ENCODE results near the gene CRACR2A.

The CRACR2A gene

GRCh38 chr12:3752741-3753486 lies at the start of gene CRACR2A:
CRACR2A (minus strand) TSS chr12:3753109; CDS start chr12:3696999, 56,110 bp downstream.
- no peak for DNase-seq (ENCODE audit: low read depth)

DNA sequence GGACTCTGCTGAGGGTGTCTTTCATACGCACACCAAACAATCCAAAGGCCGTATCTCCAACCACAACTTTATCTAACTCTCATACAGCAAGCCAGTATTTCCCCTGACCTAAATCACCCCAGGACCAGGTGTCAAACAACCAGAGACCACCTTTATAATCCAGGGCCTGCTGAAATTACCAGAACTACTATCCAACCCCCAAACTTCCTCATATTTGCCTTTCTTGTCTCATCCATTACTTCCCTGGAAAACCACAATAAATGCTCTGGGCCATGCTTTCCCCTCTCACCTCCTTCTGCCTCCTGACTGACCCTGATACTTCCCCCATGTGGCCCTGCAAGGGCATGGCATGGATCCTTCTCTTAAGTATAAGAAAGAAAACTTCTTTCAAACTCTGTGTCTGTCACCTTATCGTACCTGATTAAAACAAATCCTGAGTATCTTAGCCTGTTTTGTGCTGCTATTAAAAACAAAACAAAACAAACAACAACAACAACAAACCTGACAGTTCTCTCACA lies 44.7 kb upstream of the CRACR2A start:
- no peak for DNase-seq (ENCODE audit: low read depth)

DNA sequence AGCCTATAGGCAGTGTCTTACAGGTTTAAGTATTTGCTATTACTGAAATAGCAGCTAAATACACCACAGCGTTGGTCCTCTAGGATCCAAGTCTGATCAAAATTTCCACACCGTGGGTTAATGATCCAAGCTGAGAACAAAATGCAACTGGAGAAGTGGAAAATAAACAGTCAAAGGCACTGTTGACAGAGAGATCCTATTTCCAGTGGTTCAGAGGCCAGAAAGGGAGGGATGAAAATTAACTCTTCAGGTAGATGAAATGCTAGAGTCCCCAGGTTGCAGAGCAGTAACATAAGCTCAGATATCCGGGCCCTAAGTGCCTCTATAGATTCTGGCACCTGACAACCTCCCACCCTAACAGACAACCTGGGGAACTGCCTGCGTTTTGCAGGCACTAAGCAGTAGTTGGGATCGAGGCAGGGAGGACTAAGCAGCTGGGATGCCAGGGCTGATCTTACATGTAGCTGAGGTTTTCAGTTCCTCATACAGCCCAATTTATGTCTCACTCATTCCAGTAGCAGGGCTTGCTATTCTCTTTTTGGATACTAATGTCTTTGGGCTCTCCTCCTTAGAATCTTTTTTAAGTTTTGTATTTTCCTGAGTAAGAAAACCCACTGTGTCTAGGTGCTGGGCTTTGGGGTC lies 42.7 kb upstream of the CRACR2A start:
- DNase-seq (ENCODE audit: low read depth) = no peak

GRCh38 chr12:3795066-3795465 lies 42.2 kb upstream of the CRACR2A start:
- no peak for DNase-seq (ENCODE audit: low read depth)

- no peak for DNase-seq (ENCODE audit: low read depth)
These were observed 39.8 kb upstream of the CRACR2A start for GRCh38 chr12:3792623-3793288.

- no peak for DNase-seq (ENCODE audit: low read depth)
These were observed 38.5 kb upstream of the CRACR2A start for GRCh38 chr12:3791256-3791874.

DNA sequence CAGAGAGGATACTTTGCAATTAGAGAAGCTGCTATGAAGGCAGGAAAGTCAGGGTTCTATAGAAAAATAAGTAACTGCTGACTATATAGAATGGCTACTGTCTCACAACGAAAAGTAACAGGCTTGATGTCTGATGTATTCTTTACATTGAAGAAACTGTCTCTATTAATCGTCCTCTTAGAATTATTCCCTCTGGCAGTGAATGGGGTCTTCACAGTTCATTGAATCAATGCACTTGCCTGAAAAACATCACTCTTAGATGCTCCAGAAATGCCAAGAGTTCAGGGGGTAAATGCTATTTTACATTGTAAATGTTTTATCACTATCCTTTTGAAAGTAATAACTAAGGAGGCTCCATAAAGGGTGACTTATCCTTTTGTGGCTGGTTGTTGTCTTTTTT lies 37.7 kb upstream of the CRACR2A start:
- no peak for DNase-seq (ENCODE audit: low read depth)

- no peak for DNase-seq (ENCODE audit: low read depth)
These were observed 36.9 kb upstream of the CRACR2A start for GRCh38 chr12:3789838-3790237.

DNA sequence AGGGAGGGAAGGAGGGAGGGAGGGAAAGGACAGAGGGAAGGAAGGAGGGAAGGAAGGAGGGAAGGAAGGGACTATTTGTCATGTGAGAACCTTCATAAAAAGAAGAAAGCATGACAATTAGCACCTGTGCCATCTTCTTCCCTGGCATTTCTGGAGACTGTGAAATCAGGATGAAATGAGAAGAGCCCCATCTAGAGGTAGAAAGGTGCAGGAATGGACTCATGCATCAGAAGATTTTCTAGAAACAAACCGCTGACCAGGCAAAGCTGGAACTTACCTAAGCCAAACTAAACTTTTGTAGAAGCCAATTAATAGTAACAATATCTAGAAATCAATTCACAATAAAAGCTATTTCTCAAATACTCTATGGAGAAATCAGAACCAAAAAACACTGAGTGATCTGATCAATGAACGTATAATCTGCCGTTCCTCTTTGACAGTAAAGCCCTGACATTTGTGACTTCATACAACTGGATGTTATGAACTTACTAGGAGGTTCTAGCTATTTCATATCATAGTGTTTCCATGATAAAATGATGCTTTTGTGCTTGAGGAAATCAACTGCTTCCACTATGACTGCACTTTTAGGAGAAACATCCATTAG lies 24.4 kb upstream of the CRACR2A start:
- DNase-seq (ENCODE audit: low read depth) = no peak

DNA sequence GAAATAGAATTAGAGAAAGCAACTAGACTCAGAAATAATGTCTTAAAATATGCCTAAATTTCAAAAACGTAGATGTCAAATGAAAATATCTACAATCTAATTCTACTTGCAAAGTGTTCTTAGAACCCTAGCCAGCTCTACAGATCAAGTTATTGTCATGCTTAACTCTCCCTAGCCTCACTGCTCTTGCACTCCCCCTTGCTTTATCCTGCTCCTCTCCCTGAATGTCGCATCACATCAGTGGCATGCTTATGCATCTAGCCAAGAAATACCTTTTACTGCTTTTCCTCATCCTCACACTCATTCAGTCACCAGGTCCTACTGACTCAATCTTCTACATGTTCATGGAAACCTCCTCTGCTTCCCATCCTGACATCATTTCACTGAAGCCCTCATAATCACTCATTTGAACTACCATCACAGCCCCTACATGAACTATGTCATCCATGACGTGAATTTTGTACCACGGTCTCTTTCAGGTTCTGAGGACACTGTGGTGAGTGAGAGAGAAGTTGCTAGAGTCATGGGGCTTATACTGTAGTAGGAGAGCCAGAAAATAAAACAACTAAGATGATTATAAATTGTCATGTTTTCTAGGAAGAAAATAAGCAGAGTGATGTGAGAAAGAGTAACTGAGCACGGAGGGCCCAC lies 22.6 kb upstream of the CRACR2A start:
- no peak for DNase-seq (ENCODE audit: low read depth)

- no peak for DNase-seq (ENCODE audit: low read depth)
These were observed 19.5 kb upstream of the CRACR2A start for GRCh38 chr12:3772380-3772779.

- DNase-seq (ENCODE audit: low read depth) = no peak
These were observed 18.9 kb upstream of the CRACR2A start for GRCh38 chr12:3771853-3772252.

DNA sequence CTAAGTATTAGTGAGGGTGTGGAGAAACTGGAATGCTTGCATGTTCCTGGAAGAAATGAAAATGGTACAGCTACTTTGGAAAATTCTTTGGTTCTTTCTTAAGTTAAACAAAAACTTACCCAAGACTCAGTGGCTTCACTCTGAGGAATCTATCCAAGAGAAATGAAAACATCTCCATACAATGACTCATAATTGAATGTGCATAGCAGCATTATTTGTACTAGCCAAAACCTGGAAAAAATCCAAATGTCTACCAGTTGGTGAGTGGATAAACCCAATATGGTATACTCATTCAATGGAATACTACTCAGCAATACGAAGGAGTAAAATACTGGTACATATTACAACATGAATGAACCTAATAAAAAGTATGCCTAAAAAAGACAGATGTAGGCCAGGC lies 18.0 kb upstream of the CRACR2A start:
- DNase-seq (ENCODE audit: low read depth) = no peak

DNA sequence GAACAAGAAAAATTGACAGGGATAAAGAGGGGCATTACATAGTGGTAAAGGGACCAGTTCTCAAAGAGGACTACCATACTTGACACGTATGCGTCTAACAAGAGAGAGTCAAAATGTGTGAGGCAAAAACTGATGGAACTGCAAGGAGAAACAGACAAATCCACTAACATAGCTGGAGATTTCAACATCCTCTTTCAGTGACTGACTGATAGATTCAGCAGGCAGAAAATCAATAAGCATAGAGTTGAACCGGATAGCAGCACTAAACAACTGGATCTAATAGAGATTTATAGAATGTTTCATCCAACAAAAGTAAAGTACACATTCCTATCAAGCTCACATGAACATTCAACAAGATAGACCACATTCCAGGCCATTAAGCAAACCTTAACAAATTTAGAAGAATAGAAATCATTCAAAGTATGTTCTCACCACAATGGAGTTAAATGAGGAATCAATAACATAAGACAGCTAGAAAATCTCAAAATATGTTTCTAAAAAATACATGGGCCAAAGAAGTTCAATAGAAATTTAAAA lies 16.1 kb upstream of the CRACR2A start:
- no peak for DNase-seq (ENCODE audit: low read depth)

DNA sequence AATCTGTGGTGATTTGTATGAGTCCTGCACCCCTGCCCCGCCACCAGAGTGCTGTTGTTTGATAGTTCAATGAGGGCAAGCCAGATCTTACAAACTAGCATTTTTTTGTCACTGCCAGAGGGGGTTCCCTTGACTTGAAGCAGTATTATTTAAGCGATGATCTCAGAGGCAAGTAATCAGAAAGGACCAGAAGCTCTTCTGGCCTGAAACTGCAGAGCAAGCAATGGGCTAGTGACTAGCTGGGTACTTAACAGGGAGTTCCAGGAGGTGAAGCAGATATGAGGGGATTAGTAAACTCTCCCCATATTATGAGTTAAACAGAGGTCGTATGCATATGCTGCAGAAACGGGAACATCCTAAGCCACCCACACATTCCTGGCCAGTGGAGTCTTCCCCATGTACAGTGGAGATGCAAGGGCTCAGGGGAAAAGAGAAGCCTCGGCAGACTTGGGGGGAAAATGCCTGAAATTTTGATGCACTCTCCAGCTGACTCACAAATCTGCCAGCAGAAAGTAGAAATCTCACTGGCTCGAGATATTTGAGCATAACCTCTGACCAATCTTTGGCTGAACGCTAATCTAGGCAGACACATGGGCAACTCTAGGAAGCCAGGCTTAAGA lies 8.3 kb upstream of the CRACR2A start:
- no peak for DNase-seq (ENCODE audit: low read depth)

GRCh38 chr12:3759878-3760277 lies 7.0 kb upstream of the CRACR2A start:
- no peak for DNase-seq (ENCODE audit: low read depth)

DNA sequence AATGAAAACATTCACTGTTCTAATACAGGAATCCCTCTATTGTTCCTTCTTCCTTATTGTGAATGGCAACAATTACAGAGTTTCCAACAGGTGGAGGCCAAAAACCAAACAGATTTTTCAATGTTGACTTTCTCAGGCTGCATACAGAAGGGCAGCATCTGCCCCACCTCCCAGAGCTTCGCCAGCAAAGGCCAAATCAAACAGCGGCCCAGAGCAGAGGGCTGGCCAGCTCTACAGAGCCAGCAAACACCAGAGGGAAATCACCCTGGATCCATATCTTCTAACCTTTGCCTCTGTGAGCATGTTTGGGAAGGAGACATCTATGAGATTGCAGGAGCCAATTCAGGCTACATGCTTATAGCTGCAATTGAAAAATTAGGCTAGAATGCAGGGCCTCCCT lies 4.4 kb upstream of the CRACR2A start:
- no peak for DNase-seq (ENCODE audit: low read depth)

GRCh38 chr12:3755898-3756297 lies 3.0 kb upstream of the CRACR2A start:
- DNase-seq (ENCODE audit: low read depth) = no peak

- no peak for DNase-seq (ENCODE audit: low read depth)
These were observed 805 bp upstream of the CRACR2A start for GRCh38 chr12:3753544-3754284.

DNA sequence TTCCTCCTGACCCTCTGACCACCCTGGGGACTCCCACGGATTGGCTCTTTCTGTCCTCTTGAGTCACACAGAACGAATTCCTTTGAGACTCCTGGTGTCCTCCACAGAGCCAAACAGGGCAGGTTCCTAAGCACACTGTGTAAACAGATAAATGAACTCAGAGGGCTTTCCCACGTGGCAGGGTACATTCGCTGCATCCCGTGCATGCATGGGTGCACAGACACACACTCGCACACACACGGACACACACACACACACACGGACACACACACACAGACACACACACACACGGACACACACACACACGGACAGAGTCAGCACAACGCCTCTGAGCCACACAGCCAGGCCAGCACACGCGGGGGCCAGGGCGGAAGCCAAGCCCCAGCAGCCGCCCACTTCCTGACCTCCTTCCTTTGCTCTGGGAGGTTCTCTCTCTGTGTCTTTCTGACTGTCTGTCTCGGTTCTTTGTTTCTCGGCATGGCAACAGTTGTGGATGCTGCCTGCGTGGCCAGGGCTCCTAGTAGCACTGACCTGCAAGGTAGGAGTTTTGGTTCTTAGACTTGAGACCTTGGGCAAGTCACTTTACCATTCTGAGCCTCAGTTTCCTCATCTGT lies 706 bp downstream of the CRACR2A start:
- DNase-seq (ENCODE audit: low read depth) = no peak

Measured in GM04504 (cell line).